Ovary (tissue), 9 donors: ENCODE results near the gene R3HDM2. TPM values are rescaled to one million over a fixed set of nuclear protein-coding genes. Genes with fewer than 3 reads are reported as not detected.
"Not testable (repeated sequence)": the region's sequence is repeated elsewhere in the genome, so short reads cannot be mapped to it uniquely, and the experiment has no call there.

ENCODE experiments used
- DNase-seq, 5 donors: peaks; one replicate each; pipeline ENCODE4 v3.0.0-alpha.2; 2019 to 2020
- H3K27ac ChIP-seq, 2 donors: fragments of 200-600 bp; one replicate each; pipeline versions ENCODE4 v1.5.1 to v1.8.0; 2019 to 2022
- H3K27me3 ChIP-seq: fragments of 200-600 bp; one replicate; pipeline ENCODE4 v1.8.0; 2022
- H3K36me3 ChIP-seq: fragments of 200-600 bp; sonication (generic); one replicate; pipeline ENCODE4 v1.5.1; 2019
- H3K4me1 ChIP-seq: one replicate; pipeline ENCODE4 v1.8.1; 2013; ENCODE audit warnings: mild to moderate bottlenecking, moderate library complexity; ENCODE audit not compliant: insufficient read depth
- H3K4me3 ChIP-seq: fragments of 200-600 bp; sonication (generic); one replicate; pipeline ENCODE4 v1.5.1; 2017
- H3K9me3 ChIP-seq, 2 donors: fragments of 200-600 bp in 1 of 2; sonication (generic) in 1 of 2; one replicate each; pipeline versions ENCODE4 v1.5.1 to v1.8.1; 2013 to 2019; ENCODE audit warnings: mild to moderate bottlenecking in 1 of 2, moderate library complexity in 1 of 2
- EP300 ChIP-seq: sonication (generic); formaldehyde crosslinking; IDR thresholded peaks from one replicate; pipeline ENCODE4 v1.6.1; 2017; ENCODE audit warnings: antibody characterized with exemption
- POLR2A ChIP-seq: fragments of 450-650 bp; IDR thresholded peaks from one replicate; pipeline ENCODE4 v1.6.1; 2017; ENCODE audit warnings: antibody characterized with exemption, mild to moderate bottlenecking, moderate library complexity
- WGBS, 3 donors: extraction: QIAGEN DNeasy Blood & Tissue Kit in 1 of 3; methylation state at CpG; one replicate each; pipeline versions ENCODE4 v1.1.5 to v1.1.7; 2013 to 2017; 5-methylcytosine and 5-hydroxymethylcytosine counted together
- intact Hi-C, 4 donors: fragments of 100-400 bp; cut with DNase I; formaldehyde crosslinking; loops; one replicate each; pipeline versions ENCODE4 v1.11.0 to v1.15.1; 2022 to 2023
- polyA plus RNA-seq, 2 donors: library from polyadenylated mRNA; stranded (reverse); fragments of 200-250 nt in 1 of 2; fragments of 350-450 nt in 1 of 2; fragmentation: Illumina TruSeq in 1 of 2; extraction: RNeasy Lipid Tissue Mini Kit (QIAGEN cat#74804) in 1 of 2; gene quantifications; one replicate each; pipeline ENCODE4 v1.2.3, GENCODE V29; 2013 to 2014
- total RNA-seq, 7 donors: library from RNA; depleted of rRNA in 2 of 7; stranded (reverse); fragments of >200 nt in 2 of 7; fragmentation: NEBNext Ultra II Directional in 3 of 7; extraction: Animal tissue kit (Norgen Biotek cat#: 25700) in 3 of 7; gene quantifications; one replicate each; pipeline versions ENCODE4 v1.1.0 to v1.2.4, GENCODE V29; 2016 to 2023
- TF ChIP-seq, protein P1 (sequence below), 3 donors: fragments of 450-650 bp in 2 of 3; fragments of 200-600 bp in 1 of 3; IDR thresholded peaks; one replicate each; pipeline versions ENCODE4 v1.5.1 to v1.8.0; 2016 to 2022; ENCODE audit warnings: antibody characterized with exemption in 3 of 3, mild to moderate bottlenecking in 1 of 3
- donor health status: DM: no; HTN: no; CAD: no; lungs with moderate emphysema.
- donor health status: DM: no; HTN: no; CAD: no.
- donor health status: Bipolar disorder and iron deficiency.
- donor health status: DM: yes; HTN: yes; CAD: no.
- donor health status: DM: no; HTN: no; CAD: no.
- donor health status: DM: yes; HTN: yes; CAD: no.

R3HDM2 gene
- total and polyA plus RNA-seq, 9 donors, result 24.3 to 81.4 (median 65.6) TPM

DNA sequence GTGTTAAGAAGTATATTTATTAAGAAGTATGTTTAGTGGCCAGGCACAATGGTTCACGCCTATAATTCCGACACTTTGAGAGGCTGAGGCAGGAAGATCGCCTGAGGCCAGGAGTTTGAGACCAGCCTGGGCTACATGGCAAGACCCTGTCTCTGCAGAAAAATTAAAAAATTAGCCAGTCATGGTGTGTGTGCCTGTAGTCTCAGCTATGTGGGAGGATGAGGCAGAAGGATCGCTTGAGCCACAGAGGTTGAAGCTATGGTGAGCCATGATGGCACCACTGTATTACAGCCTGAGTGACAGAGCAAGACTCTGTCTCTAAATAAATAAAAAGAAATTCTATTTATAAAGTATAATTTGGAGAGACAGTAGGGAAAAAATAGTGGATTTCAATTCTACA lies 20.3 kb downstream of the R3HDM2 start:
- TF ChIP-seq POLR2A (no peak), EP300 (no peak)
- TF ChIP-seq, protein P1, sequence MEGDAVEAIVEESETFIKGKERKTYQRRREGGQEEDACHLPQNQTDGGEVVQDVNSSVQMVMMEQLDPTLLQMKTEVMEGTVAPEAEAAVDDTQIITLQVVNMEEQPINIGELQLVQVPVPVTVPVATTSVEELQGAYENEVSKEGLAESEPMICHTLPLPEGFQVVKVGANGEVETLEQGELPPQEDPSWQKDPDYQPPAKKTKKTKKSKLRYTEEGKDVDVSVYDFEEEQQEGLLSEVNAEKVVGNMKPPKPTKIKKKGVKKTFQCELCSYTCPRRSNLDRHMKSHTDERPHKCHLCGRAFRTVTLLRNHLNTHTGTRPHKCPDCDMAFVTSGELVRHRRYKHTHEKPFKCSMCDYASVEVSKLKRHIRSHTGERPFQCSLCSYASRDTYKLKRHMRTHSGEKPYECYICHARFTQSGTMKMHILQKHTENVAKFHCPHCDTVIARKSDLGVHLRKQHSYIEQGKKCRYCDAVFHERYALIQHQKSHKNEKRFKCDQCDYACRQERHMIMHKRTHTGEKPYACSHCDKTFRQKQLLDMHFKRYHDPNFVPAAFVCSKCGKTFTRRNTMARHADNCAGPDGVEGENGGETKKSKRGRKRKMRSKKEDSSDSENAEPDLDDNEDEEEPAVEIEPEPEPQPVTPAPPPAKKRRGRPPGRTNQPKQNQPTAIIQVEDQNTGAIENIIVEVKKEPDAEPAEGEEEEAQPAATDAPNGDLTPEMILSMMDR (IDR thresholded peaks at IDR 0.05), result no peak
- H3K9me3 ChIP-seq, result no peaks in the 10 kb centered on the region
- intact Hi-C loops, result no loop called here
- no peaks in the 10 kb centered on the region for H3K36me3 ChIP-seq
- H3K27me3 ChIP-seq, result no peaks in the 10 kb centered on the region
- DNase-seq, result no peak
- 96 to 99% (median 96%) methylated on average over 4 of the region's 4 CpGs for WGBS, 3 donors
- no peak overlapping the region for H3K4me3 ChIP-seq
- H3K27ac ChIP-seq, result no peak overlapping the region
- no peaks in the 10 kb centered on the region for H3K4me1 ChIP-seq

DNA sequence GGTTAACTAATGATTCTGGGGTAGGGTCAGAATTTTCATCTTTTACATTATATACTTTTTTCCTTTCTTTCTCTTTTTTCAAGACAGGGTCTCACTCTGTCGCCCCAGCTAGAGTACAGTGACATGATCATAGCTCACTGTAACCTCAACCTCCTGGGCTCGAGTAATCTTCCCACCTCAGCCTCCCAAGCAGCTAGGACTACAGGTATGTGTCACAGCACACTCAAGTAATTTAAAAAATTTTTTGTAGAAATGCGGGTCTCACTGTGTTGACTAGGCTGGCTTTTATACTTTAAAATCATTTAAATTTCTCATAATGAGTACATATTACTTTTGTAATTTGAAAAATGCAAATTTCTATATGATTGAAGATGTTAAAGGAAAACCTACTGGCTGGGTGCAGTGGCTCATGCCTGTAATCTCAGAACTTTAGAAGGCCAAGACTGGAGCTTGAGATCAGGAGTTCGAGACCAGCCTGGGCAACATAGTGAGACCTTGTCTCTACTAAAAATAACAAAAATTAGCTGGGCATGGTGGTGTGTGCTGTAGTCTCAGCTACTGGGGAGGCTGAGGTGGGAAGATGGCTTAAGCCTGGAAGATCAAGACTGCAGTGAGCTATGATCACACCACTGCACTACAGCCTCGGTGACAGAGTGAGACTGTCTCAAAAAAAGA lies 25.7 kb downstream of the R3HDM2 start:
- intact Hi-C loops, result no loop called here
- H3K36me3 ChIP-seq, result no peaks in the 10 kb centered on the region
- H3K4me3 ChIP-seq, result no peak overlapping the region
- no peak overlapping the region for H3K27ac ChIP-seq
- DNase-seq, result no peak
- H3K27me3 ChIP-seq, result no peaks in the 10 kb centered on the region
- no peaks in the 10 kb centered on the region for H3K9me3 ChIP-seq
- no peak for TF ChIP-seq POLR2A
- TF ChIP-seq, protein P1 (IDR thresholded peaks at IDR 0.05), result no peak
- no peaks in the 10 kb centered on the region for H3K4me1 ChIP-seq
- 90 to 96% (median 95%) methylated on average over 5 of the region's 5 CpGs for WGBS, 3 donors

DNA sequence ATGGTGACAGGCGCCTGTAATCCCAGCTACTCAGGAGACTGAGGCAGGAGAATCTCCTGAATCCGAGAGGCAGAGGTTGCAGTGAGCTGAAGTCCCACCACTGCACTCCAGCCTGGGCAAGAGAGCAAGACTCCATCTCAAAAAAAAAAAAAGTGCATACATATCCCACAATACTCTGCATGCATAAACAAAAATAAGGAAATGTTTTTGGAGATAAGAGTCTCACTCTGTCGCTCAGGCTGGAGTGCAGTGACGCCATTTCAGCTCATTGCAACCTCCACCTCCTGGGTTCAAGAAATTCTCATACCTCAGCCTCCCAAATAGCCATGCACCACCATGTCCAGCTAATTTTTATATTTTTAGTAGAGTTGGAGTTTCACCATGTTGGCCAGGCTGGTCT lies 28.7 kb downstream of the R3HDM2 start:
- H3K36me3 ChIP-seq, intact Hi-C loops, DNase-seq, H3K4me3 ChIP-seq, H3K27me3 ChIP-seq, H3K9me3 ChIP-seq, H3K27ac ChIP-seq, H3K4me1 ChIP-seq: not testable (repeated sequence)
- 91 to 93% (median 92%) methylated on average over 4 of the region's 4 CpGs for whole genome bisulfite sequencing, 3 donors

DNA sequence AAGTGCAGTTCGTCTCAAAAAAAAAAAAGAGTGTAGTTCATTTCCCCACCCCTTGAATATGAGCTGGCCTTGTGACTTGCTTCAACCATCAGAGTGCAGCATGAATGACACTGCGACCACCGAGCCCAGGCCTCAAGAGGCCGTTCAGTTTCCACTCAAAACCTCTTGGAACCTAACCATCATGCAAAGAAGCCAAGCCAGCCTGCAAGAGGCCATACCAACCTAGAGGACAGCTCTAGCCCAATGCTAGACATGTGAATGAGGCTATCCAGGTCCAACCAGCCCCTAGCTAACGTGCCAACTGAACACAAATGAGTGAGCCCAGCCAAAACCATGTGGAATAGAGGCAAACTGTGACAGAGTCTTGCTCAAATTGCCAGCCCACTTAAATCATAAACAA lies 29.7 kb downstream of the R3HDM2 start:
- H3K4me3 ChIP-seq, result no peak overlapping the region
- no peaks in the 10 kb centered on the region for H3K9me3 ChIP-seq
- intact Hi-C loops, result no loop called here
- no peaks in the 10 kb centered on the region for H3K27me3 ChIP-seq
- no peak overlapping the region for H3K27ac ChIP-seq
- no peaks in the 10 kb centered on the region for H3K36me3 ChIP-seq
- no peaks in the 10 kb centered on the region for H3K4me1 ChIP-seq
- no peak for DNase-seq
- TF ChIP-seq, protein P1 (IDR thresholded peaks at IDR 0.05), result no peak
- TF ChIP-seq POLR2A, result no peak
- TF ChIP-seq EP300, result no peak
- WGBS, 3 donors, result 88 to 89% (median 89%) methylated on average over 5 of the region's 5 CpGs

DNA sequence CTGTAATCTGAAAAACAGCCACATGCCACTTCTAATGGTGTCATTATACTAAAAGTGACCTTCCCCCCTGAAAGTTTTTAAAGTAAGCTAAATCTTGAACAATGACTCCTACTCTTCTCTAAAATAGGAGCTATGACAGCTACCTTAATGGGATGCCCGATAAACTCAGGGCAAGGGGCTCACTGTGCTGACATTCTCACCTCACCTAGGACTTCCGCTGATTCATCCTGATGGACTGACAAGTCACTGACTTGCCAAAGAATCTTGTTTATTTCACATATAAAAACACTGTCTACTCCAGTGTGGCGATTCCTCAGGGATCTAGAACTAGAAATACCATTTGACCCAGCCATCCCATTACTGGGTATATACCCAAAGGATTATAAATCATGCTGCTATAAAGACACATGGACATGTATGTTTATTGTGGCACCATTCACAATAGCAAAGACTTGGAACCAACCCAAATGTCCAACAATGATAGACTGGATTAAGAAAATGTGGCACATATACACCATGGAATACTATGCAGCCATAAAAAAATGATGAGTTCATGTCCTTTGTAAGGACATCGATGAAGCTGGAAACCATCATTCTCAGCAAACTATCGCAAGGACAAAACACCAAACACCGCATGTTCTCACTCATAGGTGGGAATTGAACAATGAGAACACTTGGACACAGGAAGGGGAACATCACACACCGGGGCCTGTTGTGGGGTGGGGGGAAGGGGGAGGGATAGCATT lies 31.0 kb downstream of the R3HDM2 start:
- H3K27me3 ChIP-seq, H3K4me3 ChIP-seq, H3K4me1 ChIP-seq, H3K27ac ChIP-seq, H3K36me3 ChIP-seq, H3K9me3 ChIP-seq, DNase-seq, intact Hi-C loops: not testable (repeated sequence)
- WGBS, 3 donors, result 97 to 98% (median 98%) methylated on average over 6 to 7 of the region's 7 CpGs
